Measurements from ENCODE around the gene SPATA24.
"Not testable (repeated sequence)": the region's sequence is repeated elsewhere in the genome, so short reads cannot be mapped to it uniquely, and the experiment has no call there.

The SPATA24 gene

GRCh38 chr5:139394654-139395566 lies 9.0 kb downstream of the SPATA24 start, which contains the start of gene PROB1:
PROB1 (minus strand) TSS chr5:139395104; CDS start chr5:139395081, 23 bp downstream.
- DNase-seq, result no peak

GRCh38 chr5:139394123-139394653 lies 9.7 kb downstream of the SPATA24 start:
- peak; percentile 70 for DNase-seq

- DNase-seq, result no peak
Measured at GRCh38 chr5:139393497-139394122, 10.3 kb downstream of the SPATA24 start.

- DNase-seq, result peak; percentile 79
Measured at GRCh38 chr5:139392678-139393496, 11.0 kb downstream of the SPATA24 start.

GRCh38 chr5:139392324-139392677 lies 11.6 kb downstream of the SPATA24 start:
- DNase-seq, result no peak

- DNase-seq, result no peak
Measured at GRCh38 chr5:139391570-139392323, 12.1 kb downstream of the SPATA24 start.

GRCh38 chr5:139390639-139391569 lies 13.0 kb downstream of the SPATA24 start:
- DNase-seq, result no peak

- no peak for DNase-seq
Measured at GRCh38 chr5:139389701-139390638, 13.9 kb downstream of the SPATA24 start, which contains the start of gene MZB1. MZB1 (minus strand) TSS chr5:139389913; CDS start chr5:139389856, 57 bp downstream.

- no peak for DNase-seq
Measured at GRCh38 chr5:139388198-139388821, 15.6 kb downstream of the SPATA24 start.

GRCh38 chr5:139387611-139388197 lies 16.2 kb downstream of the SPATA24 start:
- no peak for DNase-seq

GRCh38 chr5:139386956-139387355 lies 16.9 kb downstream of the SPATA24 start:
- not testable (repeated sequence) for DNase-seq

GRCh38 chr5:139386050-139386438 lies 17.8 kb downstream of the SPATA24 start:
- DNase-seq, result no peak

- no peak for DNase-seq
Measured at GRCh38 chr5:139385061-139386049, 18.5 kb downstream of the SPATA24 start.

GRCh38 chr5:139384591-139385051 lies 19.3 kb downstream of the SPATA24 start:
- DNase-seq, result no peak

GRCh38 chr5:139383993-139384590 lies 19.8 kb downstream of the SPATA24 start:
- no peak for DNase-seq

GRCh38 chr5:139383275-139383992 lies 20.5 kb downstream of the SPATA24 start, which contains the start of gene SLC23A1:
SLC23A1 (minus strand) TSS chr5:139383297; CDS start chr5:139383253, 44 bp downstream.
- DNase-seq, result no peak
